Progenitor cell of endocrine pancreas (in vitro differentiated cells): ENCODE results near the gene CTSD. TPM values are rescaled to one million over a fixed set of nuclear protein-coding genes. Genes with fewer than 3 reads are reported as not detected.

Source experiments
- DNase-seq: peaks from one replicate; pipeline ENCODE4 v3.0.0; 2021; ENCODE audit warnings: low spot score; ENCODE audit not compliant: unreplicated experiment
- H3K27ac Mint-ChIP-seq: 2 replicates; pipeline ENCODE4 v1.8.0; 2021; ENCODE audit warnings: mild to moderate bottlenecking, moderate library complexity, mixed read lengths
- H3K27me3 Mint-ChIP-seq: 2 replicates; pipeline ENCODE4 v1.8.0; 2021; ENCODE audit warnings: mixed read lengths
- H3K36me3 Mint-ChIP-seq: 2 replicates; pipeline ENCODE4 v1.8.0; 2022; ENCODE audit warnings: mixed read lengths; ENCODE audit not compliant: insufficient read depth
- H3K4me1 Mint-ChIP-seq: 2 replicates; pipeline ENCODE4 v1.8.0; 2021; ENCODE audit warnings: low read depth, mixed read lengths
- H3K4me3 Mint-ChIP-seq: 2 replicates; pipeline ENCODE4 v1.8.0; 2021; ENCODE audit warnings: low read depth, mild to moderate bottlenecking, moderate library complexity, mixed read lengths
- H3K9me3 Mint-ChIP-seq: 2 replicates; pipeline ENCODE4 v1.8.0; 2021; ENCODE audit warnings: low read depth, mixed read lengths
- CTCF ChIP-seq: fragments of 200-600 bp; sonication (generic); IDR thresholded peaks from one replicate; pipeline ENCODE4 v1.5.0; 2021; ENCODE audit warnings: antibody characterized with exemption, mild to moderate bottlenecking; ENCODE audit not compliant: unreplicated experiment
- total RNA-seq: library from RNA; stranded (reverse); gene quantifications from 2 replicates; pipeline ENCODE4 v1.2.1, GENCODE V29; 2021

The CTSD gene
- total RNA-seq, 1 donor from 2014 or later: 158 TPM

- H3K36me3 Mint-ChIP-seq: no peaks in the 10 kb centered on the region
- no peak overlapping the region for H3K27ac Mint-ChIP-seq
- H3K27me3 Mint-ChIP-seq: peaks cover 42% of the 10 kb centered on the region
- no peaks in the 10 kb centered on the region for H3K9me3 Mint-ChIP-seq
- no peak for DNase-seq
- no peak for TF ChIP-seq CTCF
- H3K4me3 Mint-ChIP-seq: no peak overlapping the region
- peaks cover 4% of the 10 kb centered on the region for H3K4me1 Mint-ChIP-seq
These were observed 15.5 kb upstream of the CTSD start for GRCh38 chr11:1779034-1779805.

GRCh38 chr11:1778141-1778911 is 14.6 kb upstream of the CTSD start:
- H3K4me3 Mint-ChIP-seq: no peak overlapping the region
- no peak overlapping the region for H3K27ac Mint-ChIP-seq
- H3K4me1 Mint-ChIP-seq: peaks cover 4% of the 10 kb centered on the region
- no peak for DNase-seq
- no peaks in the 10 kb centered on the region for H3K9me3 Mint-ChIP-seq
- H3K27me3 Mint-ChIP-seq: peaks cover 46% of the 10 kb centered on the region
- H3K36me3 Mint-ChIP-seq: no peaks in the 10 kb centered on the region
- no peak for TF ChIP-seq CTCF

- Mint-ChIP-seq H3K27me3 (peaks cover 40% of the 10 kb centered on the region), H3K36me3 (no peaks in the 10 kb centered on the region), H3K9me3 (no peaks in the 10 kb centered on the region), H3K4me1 (peaks cover 2% of the 10 kb centered on the region), H3K27ac (no peak overlapping the region), H3K4me3 (no peak overlapping the region)
- TF ChIP-seq CTCF: no peak
- no peak for DNase-seq
These were observed 14.0 kb upstream of the CTSD start for GRCh38 chr11:1777737-1778136.

GRCh38 chr11:1776944-1777715 is 13.4 kb upstream of the CTSD start:
- Mint-ChIP-seq H3K36me3 (no peaks in the 10 kb centered on the region), H3K4me1 (peaks cover 5% of the 10 kb centered on the region), H3K4me3 (no peak overlapping the region), H3K27ac (no peak overlapping the region), H3K9me3 (no peaks in the 10 kb centered on the region), H3K27me3 (peaks cover 40% of the 10 kb centered on the region)
- DNase-seq: no peak
- TF ChIP-seq CTCF: no peak

GRCh38 chr11:1776331-1776851 is 12.7 kb upstream of the CTSD start:
- H3K36me3 Mint-ChIP-seq: no peaks in the 10 kb centered on the region
- TF ChIP-seq CTCF: no peak
- peaks cover 8% of the 10 kb centered on the region for H3K4me1 Mint-ChIP-seq
- H3K27ac Mint-ChIP-seq: no peak overlapping the region
- H3K9me3 Mint-ChIP-seq: no peaks in the 10 kb centered on the region
- peaks cover 46% of the 10 kb centered on the region for H3K27me3 Mint-ChIP-seq
- H3K4me3 Mint-ChIP-seq: no peak overlapping the region
- DNase-seq: no peak
